ENCODE measurements around the gene CORIN. TPM values are rescaled to one million over a fixed set of nuclear protein-coding genes. Genes with fewer than 3 reads are reported as not detected.

Gene CORIN
- total RNA-seq, 1 donor from 2014 or later: 2.1 TPM

- Mint-ChIP-seq H3K36me3 (ENCODE audit: low read depth) (peaks cover 9% of the 10 kb centered on the region), H3K4me3 (ENCODE audit: unreplicated experiment) (no peak overlapping the region), H3K4me1 (ENCODE audit: low read depth) (peaks cover 5% of the 10 kb centered on the region), H3K27me3 (ENCODE audit: low read depth) (no peaks in the 10 kb centered on the region), H3K27ac (ENCODE audit: unreplicated experiment) (no peak overlapping the region), H3K9me3 (ENCODE audit: low read depth) (no peaks in the 10 kb centered on the region)
- TF ChIP-seq, protein P1, sequence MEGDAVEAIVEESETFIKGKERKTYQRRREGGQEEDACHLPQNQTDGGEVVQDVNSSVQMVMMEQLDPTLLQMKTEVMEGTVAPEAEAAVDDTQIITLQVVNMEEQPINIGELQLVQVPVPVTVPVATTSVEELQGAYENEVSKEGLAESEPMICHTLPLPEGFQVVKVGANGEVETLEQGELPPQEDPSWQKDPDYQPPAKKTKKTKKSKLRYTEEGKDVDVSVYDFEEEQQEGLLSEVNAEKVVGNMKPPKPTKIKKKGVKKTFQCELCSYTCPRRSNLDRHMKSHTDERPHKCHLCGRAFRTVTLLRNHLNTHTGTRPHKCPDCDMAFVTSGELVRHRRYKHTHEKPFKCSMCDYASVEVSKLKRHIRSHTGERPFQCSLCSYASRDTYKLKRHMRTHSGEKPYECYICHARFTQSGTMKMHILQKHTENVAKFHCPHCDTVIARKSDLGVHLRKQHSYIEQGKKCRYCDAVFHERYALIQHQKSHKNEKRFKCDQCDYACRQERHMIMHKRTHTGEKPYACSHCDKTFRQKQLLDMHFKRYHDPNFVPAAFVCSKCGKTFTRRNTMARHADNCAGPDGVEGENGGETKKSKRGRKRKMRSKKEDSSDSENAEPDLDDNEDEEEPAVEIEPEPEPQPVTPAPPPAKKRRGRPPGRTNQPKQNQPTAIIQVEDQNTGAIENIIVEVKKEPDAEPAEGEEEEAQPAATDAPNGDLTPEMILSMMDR (IDR thresholded peaks at IDR 0.05): no peak
- no peak for DNase-seq (ENCODE audit: low spot score)
Observed at GRCh38 chr4:47598320-47598719, 239.5 kb downstream of the CORIN start.

DNA sequence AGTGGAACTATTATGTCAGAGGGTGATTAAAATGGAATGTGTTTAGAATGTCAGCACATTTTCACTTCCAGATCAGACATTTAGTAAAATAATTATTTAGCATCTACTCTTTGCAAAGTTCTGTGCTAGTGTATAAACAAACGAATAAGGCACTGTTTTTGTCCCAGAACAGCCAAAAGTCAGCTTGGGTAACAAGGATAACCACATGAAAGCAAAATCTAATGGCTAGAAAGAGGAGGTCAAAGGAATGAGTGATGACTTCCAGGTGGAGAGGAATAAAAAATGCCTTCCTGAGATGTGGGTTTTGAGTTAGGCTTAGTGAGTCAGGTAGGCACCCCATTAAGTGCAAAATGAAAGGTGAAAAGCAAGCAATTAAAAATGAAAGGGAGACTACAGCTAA, 240.2 kb downstream of the CORIN start:
- TF ChIP-seq, protein P1 (IDR thresholded peaks at IDR 0.05): no peak
- Mint-ChIP-seq H3K27me3 (ENCODE audit: low read depth) (no peaks in the 10 kb centered on the region), H3K27ac (ENCODE audit: unreplicated experiment) (no peak overlapping the region), H3K4me3 (ENCODE audit: unreplicated experiment) (no peak overlapping the region), H3K9me3 (ENCODE audit: low read depth) (no peaks in the 10 kb centered on the region), H3K4me1 (ENCODE audit: low read depth) (peaks cover 5% of the 10 kb centered on the region), H3K36me3 (ENCODE audit: low read depth) (peaks cover 7% of the 10 kb centered on the region)
- DNase-seq (ENCODE audit: low spot score): no peak

GRCh38 chr4:47590325-47590724, 247.5 kb downstream of the CORIN start:
- no peak overlapping the region for H3K4me3 Mint-ChIP-seq (ENCODE audit: unreplicated experiment)
- no peaks in the 10 kb centered on the region for H3K27me3 Mint-ChIP-seq (ENCODE audit: low read depth)
- DNase-seq (ENCODE audit: low spot score): no peak
- peaks cover 16% of the 10 kb centered on the region for H3K9me3 Mint-ChIP-seq (ENCODE audit: low read depth)
- TF ChIP-seq, protein P1 (IDR thresholded peaks at IDR 0.05): no peak
- no peaks in the 10 kb centered on the region for H3K4me1 Mint-ChIP-seq (ENCODE audit: low read depth)
- peaks cover 51% of the 10 kb centered on the region for H3K36me3 Mint-ChIP-seq (ENCODE audit: low read depth)
- no peak overlapping the region for H3K27ac Mint-ChIP-seq (ENCODE audit: unreplicated experiment)

DNA sequence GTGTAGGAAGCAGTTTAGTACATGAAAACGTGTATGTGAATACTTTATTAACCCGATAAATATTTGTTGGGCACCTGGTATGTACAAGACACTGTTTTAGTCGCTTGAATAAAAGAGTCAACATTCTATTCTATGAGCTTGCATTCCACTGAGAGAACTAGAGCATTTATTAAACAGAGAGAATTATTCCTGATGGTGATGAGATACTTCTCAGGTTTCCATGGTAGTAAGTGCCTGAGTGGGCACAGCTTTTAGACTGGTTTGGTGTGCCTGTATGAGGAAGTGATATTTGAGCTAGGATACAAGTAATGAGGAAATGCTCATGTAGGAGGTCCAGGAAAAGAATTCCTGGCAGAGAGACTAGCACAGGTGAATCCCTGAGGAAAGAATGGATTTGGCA, 258.6 kb downstream of the CORIN start:
- peaks cover 33% of the 10 kb centered on the region for H3K4me1 Mint-ChIP-seq (ENCODE audit: low read depth)
- H3K9me3 Mint-ChIP-seq (ENCODE audit: low read depth): peaks cover 6% of the 10 kb centered on the region
- DNase-seq (ENCODE audit: low spot score): no peak
- peak overlapping the region; percentile 97 for H3K27ac Mint-ChIP-seq (ENCODE audit: unreplicated experiment)
- H3K27me3 Mint-ChIP-seq (ENCODE audit: low read depth): no peaks in the 10 kb centered on the region
- peaks cover 33% of the 10 kb centered on the region for H3K36me3 Mint-ChIP-seq (ENCODE audit: low read depth)
- TF ChIP-seq, protein P1 (IDR thresholded peaks at IDR 0.05): no peak
- no peak overlapping the region for H3K4me3 Mint-ChIP-seq (ENCODE audit: unreplicated experiment)

DNA sequence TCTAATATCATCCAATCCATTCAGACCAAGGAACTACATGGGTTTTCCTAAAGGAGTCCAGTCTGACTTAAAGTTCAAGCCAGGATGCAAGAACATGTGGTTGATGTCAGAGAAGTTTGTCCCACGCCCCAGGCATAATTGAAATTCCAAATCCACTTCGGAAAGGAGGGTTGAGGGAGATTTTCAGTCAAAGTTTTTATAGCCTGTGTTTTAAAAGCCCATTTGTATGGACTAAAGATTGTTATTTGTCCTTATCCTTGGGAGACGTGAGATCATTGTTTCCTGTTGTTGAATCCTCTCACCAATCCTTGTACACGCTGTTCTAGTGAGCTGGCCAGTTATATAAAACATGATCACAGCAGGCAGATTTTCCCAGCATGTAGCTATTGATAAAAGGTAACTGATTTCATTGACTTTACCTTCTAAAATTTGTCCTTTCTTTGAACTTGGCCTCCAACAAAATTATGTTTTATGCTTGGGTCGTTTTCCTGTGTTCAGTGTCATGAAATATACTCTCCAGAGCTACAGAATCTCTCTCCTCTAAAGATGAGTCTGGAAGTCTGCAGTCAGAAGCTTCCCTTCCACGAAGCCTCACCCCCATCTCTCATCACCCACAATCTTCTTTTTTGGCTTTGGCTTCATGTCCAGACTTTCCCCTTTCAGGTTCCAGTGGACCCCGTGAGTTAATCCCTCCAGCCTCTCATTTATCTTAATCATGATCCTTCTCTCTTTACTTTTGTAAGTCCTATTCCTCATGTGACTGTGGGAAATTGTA, 259.9 kb downstream of the CORIN start:
- peak overlapping the region; percentile 14 for H3K4me3 Mint-ChIP-seq (ENCODE audit: unreplicated experiment)

More for the DNA sequence above, 259.9 kb downstream of the CORIN start:
- Mint-ChIP-seq H3K27me3 (ENCODE audit: low read depth) (no peaks in the 10 kb centered on the region), H3K9me3 (ENCODE audit: low read depth) (peaks cover 6% of the 10 kb centered on the region), H3K36me3 (ENCODE audit: low read depth) (peaks cover 36% of the 10 kb centered on the region), H3K27ac (ENCODE audit: unreplicated experiment) (peak overlapping the region; percentile 97), H3K4me1 (ENCODE audit: low read depth) (peaks cover 33% of the 10 kb centered on the region)
- TF ChIP-seq, protein P1 (IDR thresholded peaks at IDR 0.05): no peak
- DNase-seq (ENCODE audit: low spot score): no peak
